Thymus (tissue), 11 donors: ENCODE data around the gene CTBP2. TPM values are rescaled to one million over a fixed set of nuclear protein-coding genes. Genes with fewer than 3 reads are reported as not detected.

Experiments used
- DNase-seq, 9 donors: peaks; one replicate each; pipeline ENCODE4 v3.0.0-alpha.2; 2013; ENCODE audit warnings: low spot score in 9 of 9, low read depth in 6 of 9, missing footprints in 1 of 9
- H3K27ac ChIP-seq, 2 donors: one replicate each; pipeline ENCODE4 v1.5.1; 2013; ENCODE audit warnings: control low read depth in 1 of 2, low read depth in 1 of 2, low read length in 1 of 2, mild to moderate bottlenecking in 1 of 2, moderate library complexity in 1 of 2
- H3K27me3 ChIP-seq, 2 donors: one replicate each; pipeline ENCODE4 v1.5.1; 2013; ENCODE audit warnings: low read length in 1 of 2; ENCODE audit not compliant: control insufficient read depth in 2 of 2, insufficient read depth in 1 of 2
- H3K36me3 ChIP-seq, 2 donors: one replicate each; pipeline ENCODE4 v1.5.1; 2013; ENCODE audit warnings: low read length in 1 of 2, mild to moderate bottlenecking in 1 of 2, moderate library complexity in 1 of 2; ENCODE audit not compliant: control insufficient read depth in 2 of 2, insufficient read depth in 2 of 2
- H3K4me1 ChIP-seq, 2 donors: one replicate each; pipeline ENCODE4 v1.5.1; 2013; ENCODE audit warnings: low read length in 2 of 2; ENCODE audit not compliant: control insufficient read depth in 2 of 2, insufficient read depth in 2 of 2
- H3K4me3 ChIP-seq, 2 donors: one replicate each; pipeline ENCODE4 v1.5.1; 2013; ENCODE audit warnings: low read length in 2 of 2, control low read depth in 1 of 2, mild to moderate bottlenecking in 1 of 2
- H3K9me3 ChIP-seq, 2 donors: one replicate each; pipeline ENCODE4 v1.5.1; 2013; ENCODE audit warnings: low read length in 1 of 2, mild to moderate bottlenecking in 1 of 2; ENCODE audit not compliant: control insufficient read depth in 2 of 2, insufficient read depth in 1 of 2
- WGBS: extraction: QIAGEN DNeasy Blood & Tissue Kit; methylation state at CpG from one replicate; pipeline ENCODE4 v1.1.7; 2013; 5-methylcytosine and 5-hydroxymethylcytosine counted together
- polyA plus RNA-seq: library from polyadenylated mRNA; stranded (reverse); fragments of 200-250 nt; gene quantifications from one replicate; pipeline ENCODE4 v1.2.3, GENCODE V29; 2013
- total RNA-seq: library from RNA; stranded (reverse); fragments of 120-200 nt; gene quantifications from one replicate; pipeline ENCODE4 v1.2.4, GENCODE V29; 2013
- donor health status: healthy.

Gene CTBP2
- total and polyA plus RNA-seq, 2 donors, result 7.1 to 14.6 TPM

- Histone ChIP-seq H3K4me3 (no peak overlapping the region), H3K27ac (no peak overlapping the region), H3K4me1 (no peaks in the 10 kb centered on the region), H3K27me3 (no peaks in the 10 kb centered on the region), H3K36me3 (no peaks in the 10 kb centered on the region), H3K9me3 (peaks cover 0 to 5% of the 10 kb centered on the region in 2 donors)
- 76% methylated on average over 3 of the region's 3 CpGs for WGBS
- no peak for DNase-seq
Observed at GRCh38 chr10:125127986-125128385, 32.4 kb downstream of the CTBP2 start.

- no peaks in the 10 kb centered on the region for H3K36me3 ChIP-seq
- H3K4me3 ChIP-seq, result no peak overlapping the region
- H3K9me3 ChIP-seq, result peaks cover 0 to 5% of the 10 kb centered on the region in 2 donors
- WGBS, result 88% methylated on average over 5 of the region's 5 CpGs
- no peak for DNase-seq
- no peak overlapping the region for H3K27ac ChIP-seq
- no peaks in the 10 kb centered on the region for H3K27me3 ChIP-seq
- no peaks in the 10 kb centered on the region for H3K4me1 ChIP-seq
Observed at GRCh38 chr10:125127110-125127509, 33.3 kb downstream of the CTBP2 start.

- Histone ChIP-seq H3K27ac (no peak overlapping the region), H3K36me3 (no peaks in the 10 kb centered on the region), H3K4me1 (no peaks in the 10 kb centered on the region), H3K27me3 (no peaks in the 10 kb centered on the region), H3K4me3 (no peak overlapping the region), H3K9me3 (peaks cover 0 to 5% of the 10 kb centered on the region in 2 donors)
- WGBS, result 98% methylated on average over 22 of the region's 22 CpGs
- no peak for DNase-seq
Observed at GRCh38 chr10:125125951-125126735, 34.2 kb downstream of the CTBP2 start.

DNA sequence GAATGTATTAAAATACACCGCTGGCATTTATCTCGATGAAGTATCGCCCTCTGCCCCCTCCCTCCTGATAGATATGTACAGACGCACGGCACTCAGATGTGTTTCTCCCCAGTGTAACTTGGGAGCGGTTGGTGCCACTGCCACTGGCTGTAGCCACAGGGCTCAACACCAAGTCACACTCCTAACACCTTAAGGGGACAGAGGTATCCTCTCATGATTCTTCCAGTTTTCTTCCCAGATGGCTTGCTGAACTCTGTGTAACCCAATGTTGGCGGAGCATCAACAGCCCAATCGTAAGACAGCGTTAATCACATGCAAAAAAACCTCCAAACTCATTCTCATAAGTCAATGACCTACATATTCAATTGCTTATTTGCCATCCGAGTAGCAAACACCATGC, 35.5 kb downstream of the CTBP2 start:
- WGBS, result 95% methylated on average over 10 of the region's 10 CpGs
- H3K27me3 ChIP-seq, result no peaks in the 10 kb centered on the region
- no peaks in the 10 kb centered on the region for H3K4me1 ChIP-seq
- no peak overlapping the region for H3K4me3 ChIP-seq
- H3K9me3 ChIP-seq, result no peaks in the 10 kb centered on the region
- no peaks in the 10 kb centered on the region for H3K36me3 ChIP-seq
- DNase-seq, result no peak
- no peak overlapping the region for H3K27ac ChIP-seq

DNA sequence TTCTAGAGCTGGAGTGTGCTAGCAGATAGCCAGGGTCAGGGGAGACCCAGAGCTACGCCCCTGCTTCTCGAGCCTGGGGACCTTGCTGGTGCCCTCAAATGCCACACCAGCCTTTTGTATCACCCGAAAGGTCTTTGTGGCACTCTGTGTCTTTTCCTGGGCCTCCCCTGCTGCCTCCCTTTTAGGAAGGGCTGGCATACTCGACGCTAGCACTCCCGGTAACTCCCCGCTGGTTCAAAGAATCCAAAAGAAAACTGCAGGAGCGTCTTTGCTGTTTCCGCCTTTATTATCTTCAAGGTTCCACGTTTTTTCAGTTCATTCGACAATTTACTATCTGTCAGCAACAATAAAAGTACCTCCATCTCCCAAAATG, 36.3 kb downstream of the CTBP2 start:
- H3K4me3 ChIP-seq, result no peak overlapping the region
- 93% methylated on average over 11 of the region's 11 CpGs for WGBS
- no peaks in the 10 kb centered on the region for H3K4me1 ChIP-seq
- no peak overlapping the region for H3K27ac ChIP-seq
- H3K9me3 ChIP-seq, result no peaks in the 10 kb centered on the region
- DNase-seq, result no peak
- H3K36me3 ChIP-seq, result no peaks in the 10 kb centered on the region
- no peaks in the 10 kb centered on the region for H3K27me3 ChIP-seq

GRCh38 chr10:125123476-125124114, 36.8 kb downstream of the CTBP2 start:
- Histone ChIP-seq H3K4me1 (no peaks in the 10 kb centered on the region), H3K4me3 (no peak overlapping the region), H3K9me3 (no peaks in the 10 kb centered on the region), H3K36me3 (no peaks in the 10 kb centered on the region), H3K27me3 (no peaks in the 10 kb centered on the region), H3K27ac (no peak overlapping the region)
- 91% methylated on average over 13 of the region's 13 CpGs for WGBS
- no peak for DNase-seq

DNA sequence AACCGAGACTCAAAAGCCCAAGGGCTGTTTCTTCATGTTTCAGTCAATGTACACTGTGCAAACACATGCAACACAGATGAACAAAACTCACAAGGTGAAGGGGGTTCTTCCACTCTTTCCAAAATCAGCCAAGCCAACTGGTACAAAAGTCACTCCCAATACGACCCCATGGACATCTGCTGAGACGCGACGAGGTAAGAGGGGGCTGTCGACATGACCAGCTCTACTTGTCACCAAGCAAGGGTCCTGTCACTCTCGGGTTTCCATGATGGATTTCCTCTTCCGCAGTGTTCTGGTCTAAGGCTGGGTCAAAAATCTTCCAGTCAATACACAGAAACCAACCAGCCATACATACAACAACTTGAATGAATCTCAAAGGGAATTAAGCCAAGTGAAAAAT, 37.8 kb downstream of the CTBP2 start:
- Histone ChIP-seq H3K27me3 (no peaks in the 10 kb centered on the region), H3K4me1 (no peaks in the 10 kb centered on the region), H3K9me3 (no peaks in the 10 kb centered on the region), H3K4me3 (no peak overlapping the region), H3K27ac (no peak overlapping the region), H3K36me3 (no peaks in the 10 kb centered on the region)
- WGBS, result 92% methylated on average over 8 of the region's 8 CpGs
- no peak for DNase-seq

- DNase-seq, result no peak
- no peaks in the 10 kb centered on the region for H3K27me3 ChIP-seq
- no peaks in the 10 kb centered on the region for H3K4me1 ChIP-seq
- 97% methylated on average over 8 of the region's 8 CpGs for WGBS
- no peaks in the 10 kb centered on the region for H3K9me3 ChIP-seq
- H3K4me3 ChIP-seq, result no peak overlapping the region
- no peaks in the 10 kb centered on the region for H3K36me3 ChIP-seq
- no peak overlapping the region for H3K27ac ChIP-seq
Observed at GRCh38 chr10:125121003-125121402, 39.4 kb downstream of the CTBP2 start.

GRCh38 chr10:125120053-125120710, 40.2 kb downstream of the CTBP2 start:
- no peak for DNase-seq
- Histone ChIP-seq H3K36me3 (no peaks in the 10 kb centered on the region), H3K4me1 (no peaks in the 10 kb centered on the region), H3K27me3 (no peaks in the 10 kb centered on the region), H3K9me3 (no peaks in the 10 kb centered on the region), H3K4me3 (no peak overlapping the region), H3K27ac (no peak overlapping the region)
- WGBS, result 96% methylated on average over 11 of the region's 11 CpGs
